ENCODE results near the gene MRPL28. TPM values are rescaled to one million over a fixed set of nuclear protein-coding genes. Genes with fewer than 3 reads are reported as not detected.

MRPL28 gene
- total RNA-seq, 2 donors from 2014 or later: 137 to 138 TPM

GRCh38 chr16:396199-396598, 25.9 kb upstream of the MRPL28 start:
- H3K36me3 Mint-ChIP-seq (ENCODE audit: low read depth): peaks cover 15% of the 10 kb centered on the region
- H3K4me3 Mint-ChIP-seq: peak overlapping the region; percentile 71
- H3K4me1 Mint-ChIP-seq: peaks cover 12% of the 10 kb centered on the region
- H3K27me3 Mint-ChIP-seq (ENCODE audit: insufficient read depth): no peaks in the 10 kb centered on the region
- no peak overlapping the region for H3K27ac ChIP-seq (ENCODE audit: low read depth, low read length)
- peaks cover 3% of the 10 kb centered on the region for H3K4me1 ChIP-seq (ENCODE audit: control insufficient read depth, insufficient read depth, low read length)
- no peaks in the 10 kb centered on the region for H3K36me3 ChIP-seq (ENCODE audit: control insufficient read depth, insufficient read depth, low read length)
- DNase-seq: no peak
- peaks cover 13% of the 10 kb centered on the region for H3K9me3 Mint-ChIP-seq
- peak overlapping the region; percentile 96 for H3K27ac Mint-ChIP-seq
- H3K9ac ChIP-seq (ENCODE audit: extremely low read depth, low read length, poor library complexity, severe bottlenecking): no peak overlapping the region
- TF ChIP-seq CTCF (conservative IDR thresholded peaks at IDR 0.05): no peak
- no peaks in the 10 kb centered on the region for H3K27me3 ChIP-seq (ENCODE audit: control insufficient read depth, insufficient read depth, low read length, poor library complexity, severe bottlenecking)
- 34 to 57% methylated on average over 3 of the region's 3 CpGs for WGBS, 2 experiments (ENCODE audit: insufficient coverage in 1 of 2, insufficient read length in 1 of 2)
- H3K9me3 ChIP-seq (ENCODE audit: control insufficient read depth, low read length): peaks cover 5% of the 10 kb centered on the region
- peak overlapping the region; percentile 74 for H3K4me3 ChIP-seq (ENCODE audit: low read length)

- H3K9ac ChIP-seq (ENCODE audit: extremely low read depth, low read length, poor library complexity, severe bottlenecking): no peak overlapping the region
- no peak overlapping the region for H3K27ac ChIP-seq (ENCODE audit: low read depth, low read length)
- H3K4me3 Mint-ChIP-seq: no peak overlapping the region
- H3K4me1 ChIP-seq (ENCODE audit: control insufficient read depth, insufficient read depth, low read length): no peaks in the 10 kb centered on the region
- no peaks in the 10 kb centered on the region for H3K27me3 ChIP-seq (ENCODE audit: control insufficient read depth, insufficient read depth, low read length, poor library complexity, severe bottlenecking)
- no peak for DNase-seq
- WGBS, 2 experiments (ENCODE audit: insufficient coverage in 1 of 2, insufficient read length in 1 of 2): 91% methylated on average over 6 to 7 of the region's 7 CpGs
- no peak for TF ChIP-seq CTCF (conservative IDR thresholded peaks at IDR 0.05)
- H3K4me3 ChIP-seq (ENCODE audit: low read length): no peak overlapping the region
- peaks cover 13% of the 10 kb centered on the region for H3K9me3 Mint-ChIP-seq
- no peaks in the 10 kb centered on the region for H3K27me3 Mint-ChIP-seq (ENCODE audit: insufficient read depth)
- H3K9me3 ChIP-seq (ENCODE audit: control insufficient read depth, low read length): peaks cover 5% of the 10 kb centered on the region
- H3K36me3 ChIP-seq (ENCODE audit: control insufficient read depth, insufficient read depth, low read length): no peaks in the 10 kb centered on the region
- peaks cover 12% of the 10 kb centered on the region for H3K36me3 Mint-ChIP-seq (ENCODE audit: low read depth)
- H3K27ac Mint-ChIP-seq: no peak overlapping the region
- peaks cover 20% of the 10 kb centered on the region for H3K4me1 Mint-ChIP-seq
These were observed 22.2 kb upstream of the MRPL28 start for GRCh38 chr16:392450-393030.

GRCh38 chr16:391885-392335, 21.6 kb upstream of the MRPL28 start:
- Histone ChIP-seq H3K27ac (ENCODE audit: low read depth, low read length) (no peak overlapping the region), H3K9me3 (ENCODE audit: control insufficient read depth, low read length) (peaks cover 5% of the 10 kb centered on the region), H3K4me1 (ENCODE audit: control insufficient read depth, insufficient read depth, low read length) (no peaks in the 10 kb centered on the region), H3K27me3 (ENCODE audit: control insufficient read depth, insufficient read depth, low read length, poor library complexity, severe bottlenecking) (no peaks in the 10 kb centered on the region), H3K36me3 (ENCODE audit: control insufficient read depth, insufficient read depth, low read length) (no peaks in the 10 kb centered on the region), H3K4me3 (ENCODE audit: low read length) (no peak overlapping the region), H3K9ac (ENCODE audit: extremely low read depth, low read length, poor library complexity, severe bottlenecking) (no peak overlapping the region)
- WGBS, 2 experiments (ENCODE audit: insufficient coverage in 1 of 2, insufficient read length in 1 of 2): 65 to 70% methylated on average over 3 to 7 of the region's 7 CpGs
- peaks cover 13% of the 10 kb centered on the region for H3K9me3 Mint-ChIP-seq
- peak; percentile 94 for TF ChIP-seq CTCF (conservative IDR thresholded peaks at IDR 0.05)
- H3K4me1 Mint-ChIP-seq: peaks cover 21% of the 10 kb centered on the region
- DNase-seq: peak; percentile 96
- peaks cover 12% of the 10 kb centered on the region for H3K36me3 Mint-ChIP-seq (ENCODE audit: low read depth)
- no peak overlapping the region for H3K27ac Mint-ChIP-seq
- no peaks in the 10 kb centered on the region for H3K27me3 Mint-ChIP-seq (ENCODE audit: insufficient read depth)
- no peak overlapping the region for H3K4me3 Mint-ChIP-seq

Data from endodermal cell (in vitro differentiated cells).